Mesenteric fat pad (tissue), 1 donor: ENCODE measurements around the gene ZNF256. TPM values are rescaled to one million over a fixed set of nuclear protein-coding genes. Genes with fewer than 3 reads are reported as not detected.
A peak's percentile ranks its signal among the peaks of the same experiment; 100 is the strongest.
"Not testable (repeated sequence)": the region's sequence is repeated elsewhere in the genome, so short reads cannot be mapped to it uniquely, and the experiment has no call there.

Experiments
- DNase-seq: peaks from one replicate; pipeline ENCODE4 v3.0.0-alpha.2; 2020; ENCODE audit warnings: low spot score
- long read RNA-seq: library from polyadenylated mRNA; unstranded; transcript quantifications from one replicate; pipeline ENCODE4 v2.0.0, GENCODE V29; 2020
- total RNA-seq: library from RNA; stranded (reverse); fragmentation: NEBNext Ultra II Directional; extraction: Animal tissue kit (Norgen Biotek cat#: 25700); gene quantifications from one replicate; pipeline ENCODE4 v1.2.1, GENCODE V29; 2021
- donor health status: DM: yes; HTN: yes; CAD: no.

ZNF256 gene
- total RNA-seq = 4.0 TPM
- long read RNA-seq, transcript ZNF256-202 (2 exons, 1,958 nt) = major isoform, 10 of 22 reads
- long read RNA-seq, transcript ZNF256-201 (3 exons, 2,172 nt) = major isoform, 10 of 22 reads
- long read RNA-seq, partial matches to known transcripts = 1 of 22 reads
- long read RNA-seq, other reads (novel, unspliced or antisense) = 1 of 22 reads

DNA sequence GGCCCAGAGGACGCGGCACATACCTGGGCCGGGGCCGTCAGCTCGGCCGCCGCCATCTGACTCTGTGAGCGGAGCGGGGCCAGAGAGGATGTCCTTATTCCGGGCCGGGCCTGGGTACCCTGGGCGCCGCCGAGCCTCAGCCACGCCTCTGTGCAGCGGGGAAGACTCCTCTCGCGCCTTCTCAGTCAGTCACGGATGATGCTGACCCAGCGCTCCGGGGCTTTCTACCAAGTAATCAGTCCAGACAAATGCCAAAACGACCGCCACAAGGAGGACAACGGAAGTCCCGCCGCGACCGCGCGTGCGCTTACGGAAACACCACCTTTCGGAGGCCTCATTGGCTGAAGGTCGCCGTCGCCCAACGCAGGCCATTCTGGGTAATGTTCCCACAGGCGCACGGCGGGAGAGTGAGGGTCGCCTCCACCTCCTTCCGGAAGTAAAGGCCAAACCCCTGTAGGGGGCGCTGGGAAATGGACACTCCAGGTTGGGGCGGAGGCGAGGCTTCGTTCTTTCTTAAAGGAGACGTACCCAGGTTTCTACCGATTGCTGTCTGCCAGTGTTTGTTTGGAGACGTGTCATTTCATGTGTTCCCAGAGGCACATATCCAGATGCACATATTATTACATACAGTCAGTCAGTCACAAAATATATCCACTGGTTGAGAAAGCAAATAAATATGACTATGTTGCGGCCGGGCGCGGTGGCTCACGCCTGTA lies at the start of gene ZNF256:
ZNF256 (minus strand) TSS at position 288 of the 716 bp plus-strand sequence; CDS start at position 56, 232 bp downstream.
- DNase-seq = peak; percentile 96

DNA sequence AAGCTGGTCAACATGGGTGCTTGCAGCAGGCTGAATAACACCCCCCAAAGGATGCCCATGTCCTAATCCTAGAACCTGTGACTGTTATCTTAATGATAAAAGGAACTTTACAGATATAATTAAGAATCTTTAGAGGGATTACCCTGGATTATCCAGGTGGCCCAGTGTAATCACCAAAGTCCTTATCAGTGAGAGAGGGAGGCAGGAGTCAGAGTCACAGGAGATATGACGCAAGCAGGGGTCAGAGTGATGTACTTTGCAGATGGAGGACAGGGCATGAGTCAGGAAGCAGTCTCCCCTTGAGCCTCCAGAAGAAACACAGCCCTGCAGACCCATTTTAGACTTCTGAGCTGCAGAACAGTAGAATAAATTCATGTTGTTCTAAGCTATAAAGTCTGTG lies 45.3 kb upstream of the ZNF256 start:
- DNase-seq = no peak

DNA sequence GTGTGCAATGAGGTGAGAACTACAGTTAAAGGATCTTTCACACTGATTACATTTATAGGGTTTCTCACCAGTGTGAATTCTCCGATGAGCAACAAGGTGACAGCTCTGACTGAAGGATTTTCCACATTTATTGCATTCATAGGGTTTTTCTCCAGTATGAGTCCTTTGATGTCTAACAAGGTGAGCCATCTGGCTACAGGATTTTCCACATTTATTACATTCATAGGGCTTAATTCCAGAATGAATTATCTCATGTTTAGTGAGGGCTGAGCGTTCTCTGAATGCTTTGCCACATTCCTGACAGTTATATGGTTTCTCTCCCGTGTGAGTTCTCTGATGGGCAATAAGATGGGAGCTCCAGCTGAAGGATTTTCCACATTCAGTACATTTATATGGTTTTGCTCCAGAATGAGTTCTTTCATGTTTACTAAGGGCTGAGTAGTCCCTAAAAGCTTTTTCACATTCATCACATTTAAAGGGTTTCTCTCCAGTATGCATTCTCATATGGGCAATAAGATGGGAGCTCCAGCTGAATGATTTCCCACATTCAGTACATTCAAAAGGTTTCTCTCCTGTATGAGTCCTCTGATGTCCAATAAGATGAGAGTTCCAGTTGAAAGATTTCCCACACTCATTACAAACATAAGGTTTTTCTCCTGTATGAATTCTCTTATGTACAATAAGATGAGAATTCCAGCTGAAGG lies 31.2 kb upstream of the ZNF256 start:
- DNase-seq = no peak

- DNase-seq = no peak
These were observed 26.9 kb upstream of the ZNF256 start, which contains the start of gene C19orf18 for GRCh38 chr19:57974434-57974833. Gene C19orf18 (minus strand): TSS chr19:57974534. CDS start chr19:57974432, 102 bp downstream.

DNA sequence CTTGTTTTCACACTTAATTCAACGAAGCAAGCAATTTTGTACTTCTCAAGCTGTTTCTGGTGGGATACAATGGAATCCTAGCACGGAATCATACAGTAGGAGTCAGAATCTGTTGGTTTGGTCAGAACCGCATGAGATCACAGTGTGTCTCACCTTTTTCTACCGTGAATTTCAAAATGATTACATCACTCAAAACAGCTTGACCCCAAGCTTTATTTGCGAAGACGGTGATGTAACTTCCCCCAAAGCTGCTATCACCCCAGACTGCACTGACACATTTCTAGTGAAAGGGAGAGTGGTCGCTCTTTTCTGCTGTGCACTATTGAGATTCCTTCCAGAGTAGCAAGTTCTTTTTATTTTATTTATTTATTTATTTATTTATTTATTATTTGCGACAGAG lies 17.3 kb upstream of the ZNF256 start:
- DNase-seq = no peak

DNA sequence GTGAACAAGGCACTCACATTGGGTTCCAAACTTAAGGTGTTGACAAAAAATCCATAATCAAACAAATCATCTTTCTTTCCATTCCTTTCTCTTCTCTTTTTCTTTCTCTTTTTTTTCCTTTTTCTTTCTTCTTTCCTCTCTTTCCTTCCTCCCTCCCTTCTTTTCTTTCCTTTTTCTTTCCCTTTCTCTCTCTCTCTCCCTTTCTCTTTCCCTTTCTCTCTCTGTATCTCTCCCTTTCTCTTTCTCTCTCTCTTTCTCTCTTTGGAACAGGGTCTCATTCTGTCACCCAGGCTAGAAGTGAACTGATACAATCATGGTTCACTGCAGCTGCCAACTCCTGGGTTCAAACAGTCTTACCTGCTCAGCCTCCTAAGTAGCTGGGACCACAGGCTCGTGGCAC lies 14.3 kb upstream of the ZNF256 start:
- DNase-seq = no peak

- peak; percentile 65 for DNase-seq
These were observed 7.5 kb upstream of the ZNF256 start for GRCh38 chr19:57954996-57955395.

- no peak for DNase-seq
These were observed 2.2 kb upstream of the ZNF256 start for GRCh38 chr19:57949702-57950101.

GRCh38 chr19:57949296-57949695 lies 1.8 kb upstream of the ZNF256 start:
- no peak for DNase-seq

GRCh38 chr19:57947088-57947418 lies 453 bp downstream of the ZNF256 start:
- DNase-seq = no peak

DNA sequence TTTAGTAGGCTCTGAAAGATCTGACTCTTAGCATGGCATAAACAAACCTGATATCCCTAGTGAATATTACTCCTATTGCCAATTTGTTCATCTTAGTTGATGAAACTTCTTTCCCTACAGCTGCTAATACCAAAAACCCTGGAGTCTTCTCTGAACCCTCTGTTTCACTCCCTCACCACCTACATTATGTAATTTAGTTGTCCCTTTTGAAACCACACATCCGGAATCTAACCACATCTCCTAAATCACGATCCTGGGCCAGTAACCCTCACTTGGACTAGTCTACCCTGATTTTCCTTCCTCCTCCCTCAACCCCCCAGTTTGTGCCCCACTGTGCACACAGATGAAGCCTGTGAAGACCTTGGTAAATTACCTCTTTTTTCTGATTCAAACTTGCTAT lies 1.2 kb downstream of the ZNF256 start:
- no peak for DNase-seq

- no peak for DNase-seq
These were observed 5.9 kb downstream of the ZNF256 start for GRCh38 chr19:57941593-57941992.

DNA sequence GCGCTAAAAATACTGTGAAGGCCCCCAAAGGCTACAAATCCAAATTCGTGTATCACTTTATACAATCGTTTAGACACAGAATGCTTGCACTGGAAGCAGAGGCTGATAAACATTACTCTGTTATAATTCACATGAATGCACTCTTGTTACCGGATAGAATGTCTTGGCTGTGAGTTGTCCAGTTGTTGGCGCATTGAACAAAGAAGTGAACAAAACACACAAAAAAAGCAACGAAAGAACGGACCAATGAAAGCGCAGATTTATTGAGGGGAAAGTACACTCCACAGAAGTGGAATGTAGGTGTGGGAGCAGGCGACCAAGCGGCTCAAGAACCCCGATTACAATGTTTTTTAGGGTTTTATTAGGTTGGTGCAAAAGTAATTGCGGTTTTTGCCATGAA lies 11.8 kb downstream of the ZNF256 start:
- DNase-seq = no peak

DNA sequence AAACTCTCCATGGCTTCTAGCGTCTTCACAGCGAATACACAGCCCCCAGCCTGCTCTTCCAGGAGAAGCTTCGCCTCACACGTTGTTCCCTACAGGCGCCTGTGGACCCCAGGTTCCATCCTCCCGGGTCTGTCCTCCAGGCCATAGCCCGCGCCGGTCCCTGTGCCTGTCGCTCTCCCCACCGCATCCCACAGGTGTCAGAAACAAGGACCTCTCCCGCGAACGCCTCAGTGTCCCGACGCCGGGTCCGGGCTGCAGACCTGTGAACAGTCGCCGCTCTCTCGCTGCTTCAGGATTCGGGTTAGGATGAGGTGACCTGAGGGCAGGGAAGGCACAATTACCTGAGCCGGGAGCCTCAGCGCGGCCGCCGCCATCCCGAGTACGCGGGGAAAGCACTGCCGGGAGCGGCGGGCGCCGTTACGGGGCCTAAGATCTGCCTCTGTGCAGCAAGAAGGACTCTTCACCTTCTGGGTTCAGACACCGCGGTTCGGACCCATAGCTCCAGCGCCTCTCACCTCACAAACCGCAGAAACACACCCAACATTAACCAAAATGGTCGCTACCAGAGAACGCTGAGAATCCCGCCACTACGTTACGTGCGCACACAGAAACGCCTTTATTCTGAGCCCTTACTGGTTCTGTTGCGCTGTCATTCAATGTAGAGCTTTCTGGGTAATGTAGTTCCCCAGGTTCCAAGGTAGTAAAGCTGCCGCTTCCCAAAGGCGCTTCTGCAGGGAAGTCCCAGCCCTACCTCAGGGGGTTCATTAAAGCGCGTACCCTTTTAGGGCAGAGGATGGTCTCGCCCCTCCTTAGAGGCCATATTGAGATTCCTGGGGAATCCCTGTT lies 12.5 kb downstream of the ZNF256 start, which contains the start of gene ZNF418:
ZNF418 (minus strand) TSS at position 583 of the 846 bp plus-strand sequence. CDS start 1,580 bp downstream, outside the sequence.
- no peak for DNase-seq

- DNase-seq = no peak
These were observed 19.9 kb downstream of the ZNF256 start for GRCh38 chr19:57927587-57927986.

- not testable (repeated sequence) for DNase-seq
These were observed 31.1 kb downstream of the ZNF256 start, which contains the start of gene ZNF417 for GRCh38 chr19:57916168-57916995. Gene ZNF417 (minus strand): TSS chr19:57916592. CDS start chr19:57916411, 181 bp downstream.

GRCh38 chr19:57914531-57914930 lies 33.0 kb downstream of the ZNF256 start:
- no peak for DNase-seq

- no peak for DNase-seq
These were observed 40.1 kb downstream of the ZNF256 start for GRCh38 chr19:57907394-57907793.

DNA sequence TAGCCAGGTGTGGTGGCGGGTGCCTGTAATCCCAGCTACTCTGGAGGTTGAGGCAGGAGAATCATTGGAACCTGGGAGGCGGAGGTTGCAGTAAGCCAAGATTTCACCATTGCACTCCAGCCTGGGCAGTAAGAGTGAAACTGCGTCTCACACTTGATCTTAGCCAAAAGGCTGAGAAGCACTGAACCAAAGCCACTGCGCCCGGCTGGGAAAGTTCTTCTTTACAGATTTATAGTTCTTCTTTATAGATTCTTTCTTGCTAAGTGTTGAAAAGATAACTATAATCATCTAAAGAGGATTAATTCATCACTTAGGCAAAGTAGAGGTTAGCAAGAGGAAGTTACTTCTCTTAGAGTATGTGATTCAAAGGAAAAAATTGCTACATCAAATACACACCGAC lies 42.2 kb downstream of the ZNF256 start:
- no peak for DNase-seq

DNA sequence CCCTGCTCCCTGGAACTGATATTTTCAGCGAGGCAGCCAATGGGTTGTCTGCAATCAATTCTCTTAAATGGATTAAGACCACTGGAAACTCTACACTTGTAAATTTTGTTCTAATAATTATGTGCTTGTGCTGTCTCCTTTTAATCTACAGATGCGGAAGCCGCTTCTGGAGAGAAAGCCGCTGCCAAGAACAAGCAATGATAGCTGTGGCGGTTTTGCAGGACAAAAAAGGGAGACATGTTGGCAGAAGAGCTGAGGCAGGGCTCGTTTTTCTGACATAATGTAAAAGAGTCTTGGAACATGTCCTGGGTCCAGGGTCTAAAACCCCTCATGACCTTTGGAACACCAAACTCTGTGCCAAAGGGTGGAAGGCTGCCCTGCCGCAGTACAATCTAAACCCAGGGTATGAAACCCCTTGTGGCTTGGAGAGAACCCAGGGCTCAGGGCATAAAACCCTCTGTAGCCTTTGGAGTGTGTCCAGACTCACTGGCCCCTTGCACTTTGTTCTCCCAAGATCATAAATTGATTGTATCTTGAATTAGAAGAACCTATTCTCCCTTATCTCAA lies 43.8 kb downstream of the ZNF256 start:
- DNase-seq = no peak
